A673 (cell line): Measurements from ENCODE around the gene PACS2.
"Not testable (repeated sequence)": the region's sequence is repeated elsewhere in the genome, so short reads cannot be mapped to it uniquely, and the experiment has no call there.

ENCODE experiments used
- EZH2 ChIP-seq: fragments of 200-600 bp; sonication (generic); IDR thresholded peaks from 2 replicates; pipeline ENCODE4 v1.6.1; 2017; ENCODE audit warnings: borderline replicate concordance, low read depth, mild to moderate bottlenecking, mixed read lengths, antibody characterized with exemption, low read length; ENCODE audit not compliant: poor library complexity, severe bottlenecking
- TF ChIP-seq, protein P1 (sequence below): fragments of 300-800, 200-600 bp; sonication (generic); conservative IDR thresholded peaks from 2 replicates; pipeline ENCODE4 v1.5.1; 2017; ENCODE audit warnings: low read depth, mild to moderate bottlenecking, antibody characterized with exemption, low read length, moderate library complexity, mixed read lengths

DNA sequence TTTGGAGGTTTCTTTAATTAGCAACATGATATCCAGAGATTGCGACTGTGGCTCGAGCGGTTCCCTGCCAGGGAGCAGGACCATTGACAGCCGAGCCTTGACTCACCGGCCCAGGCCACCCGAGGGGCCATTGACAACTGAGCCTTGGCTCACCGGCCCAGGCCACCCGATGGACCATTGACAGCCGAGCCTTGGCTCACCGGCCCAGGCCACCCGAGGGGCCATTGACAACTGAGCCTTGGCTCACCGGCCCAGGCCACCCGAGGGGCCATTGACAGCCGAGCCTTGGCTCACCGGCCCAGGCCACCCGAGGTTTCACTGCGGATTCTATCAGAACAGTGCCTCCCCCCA is 13.1 kb downstream of the PACS2 start:
- TF ChIP-seq, protein P1, sequence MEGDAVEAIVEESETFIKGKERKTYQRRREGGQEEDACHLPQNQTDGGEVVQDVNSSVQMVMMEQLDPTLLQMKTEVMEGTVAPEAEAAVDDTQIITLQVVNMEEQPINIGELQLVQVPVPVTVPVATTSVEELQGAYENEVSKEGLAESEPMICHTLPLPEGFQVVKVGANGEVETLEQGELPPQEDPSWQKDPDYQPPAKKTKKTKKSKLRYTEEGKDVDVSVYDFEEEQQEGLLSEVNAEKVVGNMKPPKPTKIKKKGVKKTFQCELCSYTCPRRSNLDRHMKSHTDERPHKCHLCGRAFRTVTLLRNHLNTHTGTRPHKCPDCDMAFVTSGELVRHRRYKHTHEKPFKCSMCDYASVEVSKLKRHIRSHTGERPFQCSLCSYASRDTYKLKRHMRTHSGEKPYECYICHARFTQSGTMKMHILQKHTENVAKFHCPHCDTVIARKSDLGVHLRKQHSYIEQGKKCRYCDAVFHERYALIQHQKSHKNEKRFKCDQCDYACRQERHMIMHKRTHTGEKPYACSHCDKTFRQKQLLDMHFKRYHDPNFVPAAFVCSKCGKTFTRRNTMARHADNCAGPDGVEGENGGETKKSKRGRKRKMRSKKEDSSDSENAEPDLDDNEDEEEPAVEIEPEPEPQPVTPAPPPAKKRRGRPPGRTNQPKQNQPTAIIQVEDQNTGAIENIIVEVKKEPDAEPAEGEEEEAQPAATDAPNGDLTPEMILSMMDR: not testable (repeated sequence)
- TF ChIP-seq EZH2: not testable (repeated sequence)
